HEK293 (cell line): Measurements from ENCODE around the gene NFATC1.

ENCODE experiments used
- CTCF ChIA-PET: fragments of 350-600 bp; formaldehyde crosslinking; extraction: SDS; loops from one replicate; lab custom pipeline; 2021; ENCODE audit warnings: antibody characterized with exemption; lab: Yijun Ruan, JAX
- POLR2A ChIA-PET: fragments of 300-600 bp; formaldehyde crosslinking; extraction: SDS; loops from one replicate; lab custom pipeline; 2020; ENCODE audit warnings: antibody characterized with exemption, inconsistent platforms; lab: Yijun Ruan, JAX
- H3K27ac ChIP-seq: fragments of 200-500 bp; sonication (Bioruptor generic); 2 replicates; pipeline ENCODE4 v1.5.1; 2014; ENCODE audit warnings: low read depth, low read length, control low read depth, inconsistent platforms; ENCODE audit errors: extremely low read depth
- H3K36me3 ChIP-seq, 2 experiments: fragments of 200-500 bp in 1 of 2; sonication (Bioruptor generic) in 1 of 2; 1 replicate in 1 of 2; 2 replicates in 1 of 2; pipeline ENCODE4 v1.5.1; 2014 to 2017; ENCODE audit warnings: inconsistent platforms in 2 of 2, low read length in 2 of 2; ENCODE audit not compliant: control insufficient read depth in 2 of 2, insufficient read depth in 1 of 2
- H3K4me1 ChIP-seq: fragments of 200-500 bp; sonication (Bioruptor generic); 2 replicates; pipeline ENCODE4 v1.5.1; 2014; ENCODE audit warnings: mild to moderate bottlenecking, low read length, inconsistent platforms; ENCODE audit not compliant: control insufficient read depth, insufficient read depth
- H3K4me3 ChIP-seq: 2 replicates; pipeline ENCODE4 v1.5.1; 2011; ENCODE audit warnings: low read depth, mild to moderate bottlenecking, control low read depth, low read length, moderate library complexity
- H3K9me3 ChIP-seq: fragments of 200-500 bp; sonication (Bioruptor generic); 2 replicates; pipeline ENCODE4 v1.5.1; 2014; ENCODE audit warnings: low read depth, low read length, inconsistent platforms; ENCODE audit not compliant: control insufficient read depth, insufficient read depth
- ATF2 ChIP-seq: fragments of 450-650 bp; formaldehyde crosslinking; IDR thresholded peaks from 2 replicates; pipeline ENCODE4 v1.5.1; 2016; ENCODE audit warnings: missing biosample characterization, missing genetic modification characterization, low read depth
- GLIS1 ChIP-seq: fragments of 450-650 bp; formaldehyde crosslinking; IDR thresholded peaks from 2 replicates; pipeline ENCODE4 v1.5.1; 2016; ENCODE audit warnings: missing biosample characterization, missing genetic modification characterization
- HIC1 ChIP-seq: fragments of 450-650 bp; formaldehyde crosslinking; IDR thresholded peaks from 2 replicates; pipeline ENCODE4 v1.5.1; 2016; ENCODE audit warnings: missing biosample characterization, missing genetic modification characterization
- KLF8 ChIP-seq: fragments of 450-650 bp; formaldehyde crosslinking; IDR thresholded peaks from 2 replicates; pipeline ENCODE4 v1.5.1; 2016; ENCODE audit warnings: missing biosample characterization, missing genetic modification characterization
- MEIS1 ChIP-seq: sonication (generic); formaldehyde crosslinking; IDR thresholded peaks from 2 replicates; pipeline ENCODE4 v1.8.1; 2022; ENCODE audit warnings: missing genetic modification reagents, mild to moderate bottlenecking, borderline replicate concordance
- SCRT1 ChIP-seq: fragments of 450-650 bp; formaldehyde crosslinking; IDR thresholded peaks from 2 replicates; pipeline ENCODE4 v1.5.1; 2016; ENCODE audit warnings: missing biosample characterization, missing genetic modification characterization, borderline replicate concordance
- SETDB1 ChIP-seq: IDR thresholded peaks from one replicate; pipeline ENCODE4 v1.6.1; 2017; ENCODE audit warnings: mild to moderate bottlenecking, low read length, moderate library complexity, mixed read lengths; ENCODE audit not compliant: insufficient read length
- SP2 ChIP-seq: fragments of 450-650 bp; formaldehyde crosslinking; IDR thresholded peaks from 2 replicates; pipeline ENCODE4 v1.5.1; 2016; ENCODE audit warnings: missing biosample characterization, missing genetic modification characterization
- SP3 ChIP-seq: fragments of 450-650 bp; formaldehyde crosslinking; IDR thresholded peaks from 2 replicates; pipeline ENCODE4 v1.5.1; 2016; ENCODE audit warnings: missing biosample characterization, missing genetic modification characterization
- ZBTB11 ChIP-seq: fragments of 450-650 bp; formaldehyde crosslinking; conservative IDR thresholded peaks from 2 replicates; pipeline ENCODE4 v1.5.1; 2016; ENCODE audit warnings: low read depth, missing biosample characterization, missing genetic modification characterization
- ZBTB20 ChIP-seq: fragments of 450-650 bp; formaldehyde crosslinking; IDR thresholded peaks from 2 replicates; pipeline ENCODE4 v1.5.1; 2016; ENCODE audit warnings: missing biosample characterization, missing genetic modification characterization
- ZBTB7A ChIP-seq: fragments of 450-650 bp; formaldehyde crosslinking; IDR thresholded peaks from 2 replicates; pipeline ENCODE4 v1.5.1; 2016; ENCODE audit warnings: low read depth, missing biosample characterization, missing genetic modification characterization
- ZEB2 ChIP-seq: fragments of 450-650 bp; formaldehyde crosslinking; IDR thresholded peaks from 2 replicates; pipeline ENCODE4 v1.5.1; 2016; ENCODE audit warnings: missing biosample characterization, missing genetic modification characterization
- ZNF140 ChIP-seq: fragments of 450-650 bp; formaldehyde crosslinking; IDR thresholded peaks from 2 replicates; pipeline ENCODE4 v1.5.1; 2016; ENCODE audit warnings: missing biosample characterization, missing genetic modification characterization
- ZNF16 ChIP-seq: fragments of 450-650 bp; formaldehyde crosslinking; IDR thresholded peaks from 2 replicates; pipeline ENCODE4 v1.5.1; 2016; ENCODE audit warnings: low read depth, missing biosample characterization, missing genetic modification characterization
- ZNF211 ChIP-seq: fragments of 450-650 bp; formaldehyde crosslinking; IDR thresholded peaks from 2 replicates; pipeline ENCODE4 v1.5.1; 2016; ENCODE audit warnings: low read depth, missing biosample characterization, missing genetic modification characterization
- ZNF341 ChIP-seq: fragments of 450-650 bp; formaldehyde crosslinking; IDR thresholded peaks from 2 replicates; pipeline ENCODE4; 2016; ENCODE audit warnings: low read depth, missing biosample characterization, missing genetic modification characterization
- ZNF350 ChIP-seq: fragments of 450-650 bp; formaldehyde crosslinking; IDR thresholded peaks from 2 replicates; pipeline ENCODE4 v1.5.0; 2017; ENCODE audit warnings: missing biosample characterization, mild to moderate bottlenecking, missing genetic modification characterization
- ZNF354C ChIP-seq: fragments of 450-650 bp; formaldehyde crosslinking; IDR thresholded peaks from 2 replicates; pipeline ENCODE4 v1.5.1; 2016; ENCODE audit warnings: missing biosample characterization, missing genetic modification characterization, low read depth, borderline replicate concordance
- ZNF473 ChIP-seq: fragments of 450-650 bp; formaldehyde crosslinking; IDR thresholded peaks from 2 replicates; pipeline ENCODE4 v1.5.1; 2017; ENCODE audit warnings: missing biosample characterization, missing genetic modification characterization
- ZNF555 ChIP-seq: fragments of 450-650 bp; formaldehyde crosslinking; conservative IDR thresholded peaks from 2 replicates; pipeline ENCODE4 v1.5.1; 2017; ENCODE audit warnings: missing biosample characterization, mild to moderate bottlenecking, missing genetic modification characterization, inconsistent platforms
- ZNF596 ChIP-seq: fragments of 450-650 bp; IDR thresholded peaks from 2 replicates; pipeline ENCODE4 v1.5.0; 2018; ENCODE audit warnings: missing biosample characterization, mild to moderate bottlenecking, missing genetic modification characterization, moderate library complexity
- ZNF629 ChIP-seq: fragments of 450-650 bp; formaldehyde crosslinking; IDR thresholded peaks from 2 replicates; pipeline ENCODE4 v1.5.1; 2017; ENCODE audit warnings: missing biosample characterization, missing genetic modification characterization
- ZNF785 ChIP-seq: fragments of 450-650 bp; formaldehyde crosslinking; IDR thresholded peaks from 2 replicates; pipeline ENCODE4 v1.5.1; 2016; ENCODE audit warnings: missing biosample characterization, missing genetic modification characterization
- ZNF791 ChIP-seq: fragments of 450-650 bp; formaldehyde crosslinking; IDR thresholded peaks from 2 replicates; pipeline ENCODE4 v1.5.1; 2016; ENCODE audit warnings: missing biosample characterization, missing genetic modification characterization
- ZSCAN30 ChIP-seq: fragments of 450-650 bp; IDR thresholded peaks from 2 replicates; pipeline ENCODE4 v1.5.1; 2018; ENCODE audit warnings: missing biosample characterization, mild to moderate bottlenecking, missing genetic modification characterization, moderate library complexity
- ZXDB ChIP-seq: fragments of 450-650 bp; formaldehyde crosslinking; IDR thresholded peaks from 2 replicates; pipeline ENCODE4 v1.5.1; 2016; ENCODE audit warnings: missing biosample characterization, missing genetic modification characterization
- TF ChIP-seq, protein P1 (sequence below): fragments of 450-650 bp; formaldehyde crosslinking; IDR thresholded peaks from 2 replicates; pipeline ENCODE4 v1.5.1; 2016; ENCODE audit warnings: missing biosample characterization, missing genetic modification characterization, borderline replicate concordance
- TF ChIP-seq, protein P2 (sequence below): fragments of 450-650 bp; formaldehyde crosslinking; IDR thresholded peaks from 2 replicates; pipeline ENCODE4; 2016; ENCODE audit warnings: missing biosample characterization, missing genetic modification characterization

The NFATC1 gene

GRCh38 chr18:79395761-79396404, at the start of gene NFATC1:
Gene NFATC1 (plus strand): TSS chr18:79395930. CDS start chr18:79396225, 295 bp downstream.
- CTCF ChIA-PET: interaction anchor here (0.7 kb wide), 2 partner anchors 14 to 134 kb away, joined by 3 read pairs; no protein-coding TSS in a partner anchor
- H3K27ac ChIP-seq: peak within 1 kb of the TSS; percentile 81; the same call in 1 of the 2 replicates
- H3K4me1 ChIP-seq: peaks cover 6% of the 10 kb centered on the region; the same call in 1 of the 2 replicates
- peak within 1 kb of the TSS; percentile 48 for H3K4me3 ChIP-seq
- POLR2A ChIA-PET: interaction anchor here (1.0 to 1.6 kb wide), 2 partner anchors 32 to 89 kb away, joined by 4 to 5 read pairs; no protein-coding TSS in a partner anchor
- no peaks in the 10 kb centered on the region for H3K9me3 ChIP-seq
- no peaks in the 10 kb centered on the region for H3K36me3 ChIP-seq
- TF ChIP-seq ATF2 (tag by site-specific recombination) (no peak), ZNF16 (no peak), ZNF350 (tag by site-specific recombination) (no peak), ZBTB7A (no peak), ZNF211 (tag by site-specific recombination) (no peak), ZNF473 (no peak), ZSCAN30 (0 out of 2 replicates have a peak, but pooled peaks have one; percentile 19), ZBTB20 (tag by site-specific recombination) (peak; percentile 49; the same call in 1 of the 2 replicates), SP3 (tag by site-specific recombination) (peak; percentile 29; the same call in 1 of the 2 replicates), ZNF354C (tag by site-specific recombination) (no peak), ZNF785 (tag by site-specific recombination) (no peak), ZNF341 (tag by site-specific recombination) (no peak), ZNF791 (tag by site-specific recombination) (no peak), ZNF555 (tag by site-specific recombination) (no peak), SETDB1 (no peak), KLF8 (tag by site-specific recombination) (no peak), GLIS1 (no peak), ZNF140 (tag by site-specific recombination) (no peak), ZXDB (tag by site-specific recombination) (peak; percentile 48; the same call in 1 of the 2 replicates), HIC1 (tag by site-specific recombination) (no peak), ZEB2 (tag by site-specific recombination) (no peak), ZNF596 (tag by site-specific recombination) (no peak), MEIS1 (no peak), ZNF629 (tag by site-specific recombination) (0 out of 2 replicates have a peak, but pooled peaks have one; percentile 32), ZBTB11 (no peak), SCRT1 (tag by site-specific recombination) (no peak), SP2 (tag by site-specific recombination) (no peak)
- TF ChIP-seq, protein P1, sequence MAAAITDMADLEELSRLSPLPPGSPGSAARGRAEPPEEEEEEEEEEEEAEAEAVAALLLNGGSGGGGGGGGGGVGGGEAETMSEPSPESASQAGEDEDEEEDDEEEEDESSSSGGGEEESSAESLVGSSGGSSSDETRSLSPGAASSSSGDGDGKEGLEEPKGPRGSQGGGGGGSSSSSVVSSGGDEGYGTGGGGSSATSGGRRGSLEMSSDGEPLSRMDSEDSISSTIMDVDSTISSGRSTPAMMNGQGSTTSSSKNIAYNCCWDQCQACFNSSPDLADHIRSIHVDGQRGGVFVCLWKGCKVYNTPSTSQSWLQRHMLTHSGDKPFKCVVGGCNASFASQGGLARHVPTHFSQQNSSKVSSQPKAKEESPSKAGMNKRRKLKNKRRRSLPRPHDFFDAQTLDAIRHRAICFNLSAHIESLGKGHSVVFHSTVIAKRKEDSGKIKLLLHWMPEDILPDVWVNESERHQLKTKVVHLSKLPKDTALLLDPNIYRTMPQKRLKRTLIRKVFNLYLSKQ: no peak
- TF ChIP-seq, protein P2, sequence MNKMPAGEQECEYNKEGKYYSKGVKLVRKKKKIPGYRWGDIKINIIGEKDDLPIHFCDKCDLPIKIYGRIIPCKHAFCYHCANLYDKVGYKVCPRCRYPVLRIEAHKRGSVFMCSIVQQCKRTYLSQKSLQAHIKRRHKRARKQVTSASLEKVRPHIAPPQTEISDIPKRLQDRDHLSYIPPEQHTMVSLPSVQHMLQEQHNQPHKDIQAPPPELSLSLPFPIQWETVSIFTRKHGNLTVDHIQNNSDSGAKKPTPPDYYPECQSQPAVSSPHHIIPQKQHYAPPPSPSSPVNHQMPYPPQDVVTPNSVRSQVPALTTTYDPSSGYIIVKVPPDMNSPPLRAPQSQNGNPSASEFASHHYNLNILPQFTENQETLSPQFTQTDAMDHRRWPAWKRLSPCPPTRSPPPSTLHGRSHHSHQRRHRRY: no peak
